LNCaP clone FGC (cell line): ENCODE results near the gene ANGPTL2.

Experiments used
- DNase-seq: peaks from one replicate; pipeline ENCODE4 v3.0.0-alpha.2; 2011; ENCODE audit warnings: low read depth
- H3K4me3 ChIP-seq: 2 replicates; pipeline ENCODE4 v1.5.1; 2011; ENCODE audit warnings: mild to moderate bottlenecking, low read depth, low read length, control low read depth
- CTCF ChIP-seq: IDR thresholded peaks from 2 replicates; pipeline ENCODE4 v1.5.1; 2012; ENCODE audit warnings: mild to moderate bottlenecking; ENCODE audit not compliant: control insufficient read depth, insufficient read depth; ENCODE audit errors: extremely low read depth

ANGPTL2 gene

GRCh38 chr9:127130235-127130634 is 7.8 kb upstream of the ANGPTL2 start:
- no peak overlapping the region for H3K4me3 ChIP-seq
- no peak for TF ChIP-seq CTCF
- no peak for DNase-seq

GRCh38 chr9:127129718-127130085 is 7.3 kb upstream of the ANGPTL2 start:
- no peak for TF ChIP-seq CTCF
- no peak overlapping the region for H3K4me3 ChIP-seq
- no peak for DNase-seq

- DNase-seq: no peak
- H3K4me3 ChIP-seq: no peak overlapping the region
- TF ChIP-seq CTCF: no peak
These were observed 6.8 kb upstream of the ANGPTL2 start for GRCh38 chr9:127129073-127129717.

GRCh38 chr9:127128341-127129072 is 6.1 kb upstream of the ANGPTL2 start:
- H3K4me3 ChIP-seq: no peak overlapping the region
- TF ChIP-seq CTCF: no peak
- DNase-seq: no peak

- no peak for TF ChIP-seq CTCF
- no peak for DNase-seq
- no peak overlapping the region for H3K4me3 ChIP-seq
These were observed 4.5 kb upstream of the ANGPTL2 start for GRCh38 chr9:127126971-127127370.

GRCh38 chr9:127124792-127125191 is 2.4 kb upstream of the ANGPTL2 start:
- TF ChIP-seq CTCF: no peak
- no peak overlapping the region for H3K4me3 ChIP-seq
- no peak for DNase-seq

GRCh38 chr9:127124111-127124531 is 1.7 kb upstream of the ANGPTL2 start:
- H3K4me3 ChIP-seq: no peak overlapping the region
- DNase-seq: no peak
- no peak for TF ChIP-seq CTCF
